ENCODE results near the gene SYCP2L. TPM values are rescaled to one million over a fixed set of nuclear protein-coding genes. Genes with fewer than 3 reads are reported as not detected.

SYCP2L gene
- total and polyA plus RNA-seq, 2 of the 8 experiments (the other 6 are each of a cell fraction or from before 2014, with no cell fraction given), result 1.7 to 4.2 TPM

GRCh38 chr6:10837995-10838793 is 48.7 kb upstream of the SYCP2L start, which contains the start of gene MAK (continued):
- TF ChIP-seq SIX5 (IDR thresholded peaks at IDR 0.05; ENCODE audit: low read depth, low read length) (no peak), ATF2 (IDR thresholded peaks at IDR 0.05; ENCODE audit: low read length) (no peak), TAF7 (optimal IDR thresholded peaks at IDR 0.05; ENCODE audit: borderline replicate concordance, low read depth, low read length) (peak; percentile 44), SP2 (IDR thresholded peaks at IDR 0.05; ENCODE audit: low read length) (no peak), CEBPB (IDR thresholded peaks at IDR 0.05; ENCODE audit: low read depth, low read length) (no peak), FOSL1 (IDR thresholded peaks at IDR 0.05; ENCODE audit: insufficient read depth, low read depth, low read length) (no peak), CREB1 (IDR thresholded peaks at IDR 0.05) (no peak), ZNF274 (IDR thresholded peaks at IDR 0.05; ENCODE audit: borderline replicate concordance, extremely low read depth, low read length) (no peak), CHD2 (IDR thresholded peaks at IDR 0.05; ENCODE audit: low read length) (no peak), MAX (IDR thresholded peaks at IDR 0.05) (peak; percentile 27), HDAC2 (IDR thresholded peaks at IDR 0.05; ENCODE audit: borderline replicate concordance in 1 of 2, low read depth in 2 of 2, low read length in 2 of 2) (peak in 1 of 2 experiments; percentile 23; a peak in 2 of 4 replicates), CHD1 (IDR thresholded peaks at IDR 0.05; ENCODE audit: low read depth, low read length) (no peak), JUND (IDR thresholded peaks at IDR 0.05; ENCODE audit: low read length) (no peak), CTBP2 (IDR thresholded peaks at IDR 0.05; ENCODE audit: borderline replicate concordance, insufficient read depth, insufficient read length, low read length) (no peak), POLR2A (IDR thresholded peaks at IDR 0.05; ENCODE audit: control extremely low read depth in 1 of 2, low read depth in 2 of 2, low read length in 2 of 2) (peak in 1 of 2 experiments; percentile 33; a peak in 2 of 3 replicates), RFX5 (IDR thresholded peaks at IDR 0.05; ENCODE audit: borderline replicate concordance, low read depth, low read length) (no peak), USF2 (IDR thresholded peaks at IDR 0.05; ENCODE audit: low read length) (no peak), E2F6 (IDR thresholded peaks at IDR 0.05) (peak; percentile 66), JUN (IDR thresholded peaks at IDR 0.05; ENCODE audit: low read depth, low read length) (no peak), KDM4A (IDR thresholded peaks at IDR 0.05; ENCODE audit: low read depth, low read length, severe bottlenecking) (peak; percentile 86), BCL11A (IDR thresholded peaks at IDR 0.05; ENCODE audit: low read depth in 2 of 2, low read length in 2 of 2) (no peak)
